HG02884 (cell line): ENCODE measurements around the gene RSPO4.
A peak's percentile ranks its signal among the peaks of the same experiment; 100 is the strongest.
"Not testable (repeated sequence)": the region's sequence is repeated elsewhere in the genome, so short reads cannot be mapped to it uniquely, and the experiment has no call there.

ENCODE experiments used
- ATAC-seq: cut with Tn5 transposase; IDR thresholded peaks from one replicate; pipeline ENCODE4 v1.9.1; 2021; ENCODE audit warnings: mild to moderate bottlenecking, moderate library complexity; ENCODE audit not compliant: unreplicated experiment

RSPO4 gene

DNA sequence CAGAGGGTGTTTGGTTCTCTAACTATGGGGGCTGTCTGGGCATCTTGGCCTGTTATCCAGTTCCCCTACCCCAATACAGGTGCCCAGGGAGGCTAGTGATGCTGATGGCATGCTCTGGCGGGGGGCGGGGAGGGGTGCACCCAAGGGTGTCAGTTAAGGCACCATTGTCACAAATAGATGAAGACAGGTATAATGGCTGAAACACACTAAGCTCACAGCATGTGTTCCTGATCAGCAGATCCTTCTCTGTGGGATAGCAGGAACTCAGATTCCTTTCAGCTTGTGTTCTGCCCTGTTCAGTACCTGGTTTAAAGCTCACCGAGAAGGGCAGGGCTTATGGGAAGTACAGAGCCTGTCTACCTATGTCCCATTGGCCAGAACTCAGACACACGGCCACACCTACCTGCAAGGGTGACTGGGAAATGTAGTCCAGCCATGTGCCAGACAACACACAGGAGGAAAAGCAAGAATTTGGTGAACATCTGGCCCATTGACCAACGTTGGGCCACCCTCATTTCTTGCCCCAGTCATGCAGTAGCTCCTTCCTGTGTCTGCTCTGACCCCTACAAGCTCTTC is 3.4 kb upstream of the RSPO4 start:
- peak; percentile 62 for ATAC-seq

DNA sequence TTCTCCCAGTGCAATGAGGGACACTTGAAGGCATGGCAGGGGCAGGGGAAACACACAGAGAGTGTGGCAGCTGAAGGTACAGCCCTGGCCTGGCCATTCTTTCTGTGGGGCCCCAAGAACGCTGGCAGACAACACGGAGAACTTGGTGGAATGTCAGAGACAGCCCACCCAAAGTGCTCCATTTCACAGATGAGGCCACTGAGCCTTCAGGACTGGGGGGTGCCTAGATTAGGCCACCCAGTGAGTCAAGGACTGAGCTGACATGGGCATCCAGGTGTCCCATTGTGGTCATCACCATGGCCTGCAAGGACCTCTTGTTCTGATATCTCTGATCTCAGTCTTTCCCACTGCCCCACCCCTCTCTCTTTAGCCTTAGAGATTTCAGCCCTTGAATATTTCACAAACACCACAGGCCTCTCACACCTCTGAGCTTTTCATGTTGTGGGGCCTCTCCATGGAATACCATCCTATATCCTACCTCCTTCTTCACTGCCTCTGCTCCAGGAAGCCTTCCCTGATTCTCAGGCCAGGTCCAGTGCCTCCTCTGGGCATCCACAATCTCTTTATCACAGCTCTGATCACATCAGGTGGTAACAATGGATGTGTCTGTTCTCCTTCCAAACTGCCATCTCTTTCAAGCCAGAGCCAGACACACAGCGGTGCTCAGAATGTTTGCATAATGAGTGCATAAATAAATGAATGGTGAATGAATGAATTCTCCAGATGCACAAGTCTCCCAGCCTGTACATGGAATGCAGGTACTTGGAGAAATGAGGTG is 2.0 kb upstream of the RSPO4 start:
- no peak for ATAC-seq

DNA sequence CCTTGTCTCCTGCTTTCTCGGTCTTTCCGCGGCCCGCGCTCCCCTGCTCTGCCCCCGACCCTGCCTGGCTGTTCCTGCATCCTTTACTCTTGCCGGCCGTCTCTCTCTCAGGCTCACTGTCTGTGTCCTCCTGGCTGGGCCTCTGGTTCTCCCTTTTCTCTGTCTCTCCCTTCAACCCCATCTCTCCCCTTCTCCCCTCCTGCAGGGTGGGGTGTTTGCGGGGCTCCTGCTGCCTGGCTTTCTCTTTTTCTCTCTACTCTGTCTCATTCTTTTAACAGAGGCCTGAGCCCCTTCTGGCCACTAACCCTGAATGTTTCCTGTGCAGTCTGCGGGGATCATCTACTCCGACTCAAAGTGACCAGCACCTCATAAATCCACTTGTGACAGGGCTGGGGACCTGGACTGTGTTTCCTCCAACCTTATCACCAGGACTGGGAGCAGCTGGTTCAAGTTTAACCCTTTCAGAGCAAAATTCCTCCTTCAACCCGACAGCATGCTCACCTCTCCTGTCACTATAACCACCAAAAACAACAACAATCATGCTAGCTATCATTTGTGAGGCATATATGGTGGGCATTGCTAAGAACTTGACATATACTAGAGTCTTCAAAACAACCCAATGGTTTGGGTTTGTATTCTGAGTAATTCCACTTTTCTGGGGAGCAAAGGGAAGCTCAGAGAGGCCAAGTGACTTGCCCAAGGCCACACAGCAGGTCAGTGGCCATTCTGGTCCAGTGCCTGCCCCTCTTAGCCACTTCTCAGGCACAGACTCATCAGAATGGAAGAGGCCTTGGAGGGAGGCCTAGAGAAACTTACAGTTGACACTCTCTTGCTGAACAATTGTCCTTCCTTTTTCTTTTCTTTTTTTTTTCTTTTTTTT is 811 bp upstream of the RSPO4 start:
- no peak for ATAC-seq

DNA sequence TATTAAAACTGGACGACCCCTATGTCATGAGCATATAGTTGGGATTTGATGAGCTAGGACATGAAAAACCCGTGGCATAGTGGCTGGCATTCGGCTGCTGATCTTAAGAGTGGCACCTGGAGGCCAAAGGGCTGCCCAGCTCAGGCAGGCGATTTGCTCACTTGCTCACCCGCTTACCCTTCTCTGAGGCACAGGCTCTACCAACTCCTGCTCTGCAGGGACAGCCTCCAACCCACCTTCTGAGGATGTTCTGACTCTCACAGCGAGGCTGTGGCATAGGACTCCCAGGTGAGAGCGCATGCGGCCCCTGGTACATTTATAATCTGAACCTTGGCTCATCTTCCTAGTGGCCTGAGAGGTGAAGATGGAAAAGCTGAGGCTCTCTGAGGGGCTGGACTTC is 995 bp downstream of the RSPO4 start:
- ATAC-seq, result no peak

DNA sequence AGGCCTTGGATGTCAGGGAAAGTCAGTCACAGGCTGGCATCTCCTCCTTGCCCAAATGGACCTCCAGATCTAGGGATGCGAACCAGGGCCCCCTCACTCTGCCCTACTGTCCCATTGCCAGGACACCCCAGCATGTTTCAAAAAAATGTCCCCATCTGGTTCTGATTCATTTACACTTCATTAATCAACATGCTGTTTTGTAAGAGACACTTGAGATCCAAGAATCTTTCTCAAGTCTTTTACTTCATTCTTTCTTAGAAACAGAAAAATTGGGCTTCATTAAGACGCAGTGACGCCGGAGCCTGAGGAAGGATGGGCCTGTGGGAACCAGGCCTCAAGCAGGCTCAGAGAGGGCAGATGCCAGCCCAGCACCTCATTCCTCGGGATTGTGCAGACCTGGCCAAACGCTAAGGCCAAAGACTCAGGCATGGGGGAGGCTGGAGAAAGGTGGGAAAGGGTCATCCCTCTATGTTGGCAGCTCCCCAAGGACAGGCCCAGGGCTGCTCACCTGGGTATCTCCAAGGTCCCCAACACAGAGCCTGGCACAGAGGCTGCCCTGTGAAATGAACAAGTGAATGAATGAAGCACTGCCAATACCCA is 3.8 kb downstream of the RSPO4 start:
- ATAC-seq, result no peak

DNA sequence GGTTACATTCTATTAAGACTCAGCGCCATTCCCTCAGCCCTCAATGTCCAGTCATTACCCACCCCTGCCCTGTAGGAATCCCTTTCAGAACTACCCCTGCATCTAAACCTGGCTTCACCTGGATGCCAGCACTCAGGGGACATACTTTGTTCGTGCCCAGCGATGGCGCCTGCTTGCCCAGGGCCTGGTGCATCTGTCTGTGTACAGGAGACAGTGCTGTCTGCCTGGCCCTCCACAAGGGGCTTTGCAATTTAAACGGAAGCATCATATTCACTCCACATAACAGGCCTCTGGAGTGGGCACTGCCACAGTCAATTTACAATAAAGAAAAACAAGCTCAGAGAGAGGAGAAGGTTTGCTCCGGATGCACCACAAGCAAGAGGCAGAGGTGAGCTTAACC is 4.6 kb downstream of the RSPO4 start:
- no peak for ATAC-seq

DNA sequence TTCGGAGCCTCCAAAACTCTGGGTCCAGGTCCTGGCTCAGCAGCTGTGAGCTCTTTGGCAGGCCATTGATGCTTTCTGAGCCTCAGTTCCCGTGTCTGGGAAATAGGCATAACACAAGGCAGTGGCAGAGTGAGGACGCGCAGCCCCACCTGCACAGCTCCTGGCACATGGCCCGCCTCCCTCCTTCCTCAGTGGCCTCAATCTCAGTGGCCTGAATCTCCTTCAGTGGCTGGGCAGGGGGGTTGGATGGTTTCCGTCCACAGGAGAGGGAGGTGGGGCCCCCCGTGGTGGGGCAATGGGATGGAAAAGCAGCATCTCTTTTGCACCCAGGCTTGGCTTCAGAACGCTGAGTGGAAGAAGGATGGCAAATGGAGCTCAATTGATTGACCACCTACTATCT is 5.1 kb downstream of the RSPO4 start:
- ATAC-seq, result no peak

DNA sequence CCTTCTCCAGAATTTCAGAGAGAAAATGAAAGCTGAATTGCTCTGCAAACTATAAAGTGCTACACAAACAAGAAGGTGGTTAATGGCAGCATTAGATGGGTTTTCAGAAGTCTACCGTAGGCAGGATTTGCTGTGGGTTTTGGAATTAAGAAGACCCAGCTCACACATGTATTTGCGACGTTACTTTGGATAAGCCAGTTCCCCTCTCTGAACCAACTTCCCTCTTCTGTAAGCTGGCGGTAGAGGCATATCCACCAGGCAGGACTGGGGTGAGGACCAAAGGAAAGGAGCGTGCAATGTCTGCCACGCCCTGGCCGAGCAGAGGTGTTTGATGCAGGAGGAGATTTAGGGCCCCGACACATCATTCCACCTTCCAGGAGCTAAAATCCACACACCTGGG is 6.9 kb downstream of the RSPO4 start:
- ATAC-seq, result no peak

DNA sequence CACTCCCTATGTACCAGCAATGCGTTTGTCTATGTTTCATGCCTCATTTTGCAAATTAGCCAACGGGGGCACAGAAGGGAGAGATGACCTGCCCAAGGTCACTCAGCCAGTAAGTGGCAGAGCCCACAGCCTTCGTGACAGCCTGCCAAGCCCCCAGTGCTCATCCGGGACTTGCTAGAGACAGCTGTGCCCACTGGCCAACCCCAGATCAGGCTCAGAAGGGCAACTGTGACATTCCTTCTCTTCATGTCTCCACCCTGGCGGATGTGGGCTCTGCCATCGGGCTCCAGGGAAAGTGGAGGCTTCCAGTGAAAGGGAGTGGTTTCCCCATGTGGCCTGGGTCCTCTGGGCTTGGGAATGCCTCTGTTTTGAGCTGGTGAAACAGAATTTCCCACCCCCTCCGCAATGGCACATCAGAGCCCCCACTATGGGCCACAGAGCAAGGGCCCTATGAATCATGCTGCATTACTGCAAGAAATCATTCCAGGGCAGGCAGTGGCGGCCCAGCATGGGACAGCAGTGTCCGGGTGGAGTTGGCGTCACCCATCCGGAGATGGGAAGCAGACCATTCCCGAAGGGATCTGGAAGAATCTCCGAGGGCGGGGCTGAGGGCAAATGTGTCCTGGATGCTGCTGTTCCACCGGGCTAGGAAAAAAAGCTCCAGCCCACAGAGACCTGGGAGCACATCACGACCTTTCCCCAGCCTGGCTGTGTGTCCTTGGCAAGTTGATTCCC is 9.1 kb downstream of the RSPO4 start:
- no peak for ATAC-seq

DNA sequence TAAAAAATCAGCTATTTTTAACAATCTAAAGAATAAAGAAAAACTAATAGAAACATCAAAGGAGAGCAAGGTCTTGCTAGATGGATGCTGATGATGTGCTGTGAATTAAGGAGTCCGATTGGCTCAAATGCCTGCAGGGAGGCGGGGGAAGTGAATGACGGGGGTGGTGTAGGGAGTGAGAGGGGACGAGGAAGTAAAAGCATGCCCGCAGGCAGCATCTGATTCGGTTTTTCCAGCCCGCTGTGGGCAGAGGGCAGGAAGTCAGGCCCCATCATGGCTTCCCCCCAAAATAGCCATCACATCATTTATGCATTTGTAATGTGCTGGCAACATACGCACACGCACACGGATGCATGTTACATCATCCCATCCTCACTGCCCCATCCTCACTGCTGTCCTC is 10.3 kb downstream of the RSPO4 start:
- no peak for ATAC-seq

DNA sequence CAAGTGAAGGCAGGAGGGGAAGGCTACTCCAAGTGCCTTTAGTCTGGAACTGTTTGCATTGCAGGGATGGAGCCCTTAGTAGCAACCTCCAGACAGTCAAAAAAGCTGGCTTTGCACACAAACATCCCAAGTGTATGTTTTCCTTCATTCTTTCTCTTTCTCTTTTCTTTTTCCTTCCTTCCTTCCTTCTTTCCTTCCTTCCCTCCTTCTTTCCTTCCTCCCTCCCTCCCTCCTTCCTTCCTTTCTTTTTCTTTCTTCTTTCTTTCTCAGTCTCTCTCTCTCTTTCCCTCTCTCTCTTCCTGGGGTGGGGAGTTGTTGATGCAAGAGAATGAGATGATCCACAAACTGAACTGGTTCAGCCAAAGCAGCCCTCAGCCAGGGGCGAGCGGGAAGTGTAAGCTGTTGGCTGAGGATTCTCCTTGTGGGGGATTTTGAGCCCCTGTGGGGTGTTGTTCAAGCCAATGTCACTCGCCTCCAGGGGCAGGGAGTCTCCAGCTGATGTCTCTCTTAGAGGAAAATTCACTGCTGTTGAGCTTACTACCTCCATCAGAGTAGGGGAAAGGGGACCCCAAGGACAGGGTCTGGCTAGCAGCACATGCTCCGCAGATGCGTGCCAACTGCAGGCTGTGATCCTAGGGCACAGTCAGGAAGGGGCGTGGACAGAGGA is 11.7 kb downstream of the RSPO4 start:
- ATAC-seq, result no peak

DNA sequence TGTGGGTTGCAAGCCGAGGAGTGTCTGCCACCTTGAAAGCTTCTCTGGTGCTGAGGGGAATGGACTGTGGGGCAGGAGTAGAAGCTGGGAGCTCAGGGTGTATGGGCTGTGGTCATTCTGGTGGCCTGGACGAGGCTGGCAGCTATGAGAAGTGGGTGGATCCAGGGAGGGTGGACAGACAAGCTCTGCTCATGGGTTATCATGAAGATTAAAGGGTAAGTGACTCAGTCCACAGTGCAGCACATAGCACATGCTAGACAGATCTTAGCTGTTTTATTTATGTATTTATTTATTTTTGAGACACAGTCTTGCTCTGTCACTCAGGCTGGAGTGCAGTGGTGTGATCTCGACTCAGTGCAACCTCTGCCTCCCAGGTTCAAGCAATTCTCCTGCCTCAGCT is 13.8 kb downstream of the RSPO4 start:
- no peak for ATAC-seq

DNA sequence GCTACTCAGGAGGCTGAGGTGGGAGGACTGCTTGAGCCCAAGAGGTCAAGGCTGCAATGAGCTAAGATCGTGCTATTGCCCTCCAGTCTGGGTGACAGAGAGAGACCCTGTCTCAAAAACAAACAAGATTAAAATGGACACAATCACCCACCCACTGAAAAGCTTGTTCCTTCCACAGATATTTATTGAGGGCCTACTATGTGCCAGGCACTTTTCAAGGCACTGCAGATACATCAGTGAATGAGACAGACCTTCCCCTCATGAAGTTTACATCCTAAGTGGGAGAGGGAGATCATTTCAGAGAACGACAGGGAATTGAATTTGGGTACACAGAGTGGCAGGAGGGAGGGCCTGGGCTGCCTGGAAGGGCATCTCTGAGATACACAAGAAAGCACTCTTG is 14.4 kb downstream of the RSPO4 start:
- ATAC-seq, result no peak

DNA sequence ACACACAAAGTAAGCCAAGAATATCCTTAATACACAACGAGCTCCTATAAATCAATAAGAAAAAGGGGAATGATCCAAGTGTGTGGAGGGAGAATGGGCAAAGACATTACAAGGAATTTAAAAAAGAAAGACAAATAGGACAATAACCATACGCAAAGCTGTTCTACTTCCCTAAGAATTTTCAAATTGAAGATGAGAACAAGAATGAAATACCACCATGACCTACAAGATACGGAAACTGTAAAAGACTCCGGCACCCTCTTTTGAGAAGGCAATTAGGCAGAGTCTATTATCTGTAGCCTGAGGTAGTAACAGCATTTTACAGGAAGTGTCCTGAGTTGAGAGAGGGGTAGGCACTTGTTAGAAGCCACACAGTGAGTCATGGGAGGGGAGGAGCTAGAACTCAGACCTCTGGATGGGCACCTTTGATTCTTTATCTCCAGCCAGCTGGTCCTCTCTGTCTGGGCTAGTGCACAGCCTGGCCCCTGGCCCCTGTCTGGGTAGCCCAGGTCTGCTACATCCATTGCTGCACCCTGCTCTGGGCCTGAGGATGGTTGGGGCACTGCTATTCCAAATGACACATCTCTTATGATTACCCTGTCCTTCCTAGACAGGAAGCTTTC is 15.3 kb downstream of the RSPO4 start:
- no peak for ATAC-seq

DNA sequence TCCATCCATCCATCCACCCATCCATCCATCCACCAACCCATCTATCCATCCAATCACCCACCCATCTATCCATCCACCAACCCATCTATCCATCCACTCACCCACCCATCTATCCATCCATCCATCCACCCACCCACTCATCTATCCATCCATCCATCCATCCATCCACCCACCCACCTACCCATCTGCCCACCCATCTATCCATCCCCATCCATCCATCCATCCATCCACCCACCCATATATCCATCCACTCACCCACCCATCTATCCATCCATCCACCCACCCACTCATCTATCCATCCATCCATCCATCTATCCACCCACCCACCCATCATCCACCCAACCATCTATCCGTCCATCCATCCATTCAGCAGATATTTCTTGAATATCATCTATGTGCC is 17.1 kb downstream of the RSPO4 start:
- not testable (repeated sequence) for ATAC-seq

DNA sequence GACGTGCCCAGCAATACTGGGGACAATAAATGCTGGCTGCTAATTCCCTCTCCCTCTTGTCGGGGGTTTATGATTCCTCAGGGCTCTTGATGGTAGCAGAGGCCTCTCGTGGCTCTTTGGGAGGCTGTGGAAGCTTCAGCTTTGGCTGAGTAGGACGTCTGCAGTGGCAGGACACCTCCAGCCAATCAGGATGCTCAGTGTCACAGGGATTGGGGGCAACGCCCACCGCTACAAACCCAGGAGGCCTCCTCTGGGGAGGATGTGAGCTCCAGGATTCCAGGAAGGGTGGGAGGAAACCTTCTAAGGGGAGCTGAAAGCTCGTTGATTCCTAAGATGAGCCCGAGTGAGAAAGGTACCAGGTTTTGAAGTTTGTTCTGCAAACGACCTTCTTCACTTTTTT is 19.4 kb downstream of the RSPO4 start:
- no peak for ATAC-seq

DNA sequence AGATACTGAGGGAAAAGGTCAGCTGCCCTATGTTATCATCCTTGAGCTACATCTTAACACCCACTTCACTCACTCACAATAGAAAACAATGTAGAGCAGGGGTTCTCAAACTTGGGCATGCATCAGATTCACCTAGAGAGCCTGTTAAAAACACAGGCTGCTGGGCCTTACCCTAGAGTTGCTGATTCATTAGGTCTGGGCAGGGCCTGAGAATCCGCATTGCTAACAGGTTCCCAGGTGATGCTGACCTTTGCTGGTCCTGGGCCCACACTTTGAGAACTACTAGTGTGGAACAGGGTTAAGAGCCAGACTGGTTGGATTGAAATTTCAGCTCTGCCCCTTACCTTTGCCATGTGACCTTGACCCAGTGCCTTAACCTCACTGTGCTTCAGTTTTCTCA is 25.1 kb downstream of the RSPO4 start:
- no peak for ATAC-seq

DNA sequence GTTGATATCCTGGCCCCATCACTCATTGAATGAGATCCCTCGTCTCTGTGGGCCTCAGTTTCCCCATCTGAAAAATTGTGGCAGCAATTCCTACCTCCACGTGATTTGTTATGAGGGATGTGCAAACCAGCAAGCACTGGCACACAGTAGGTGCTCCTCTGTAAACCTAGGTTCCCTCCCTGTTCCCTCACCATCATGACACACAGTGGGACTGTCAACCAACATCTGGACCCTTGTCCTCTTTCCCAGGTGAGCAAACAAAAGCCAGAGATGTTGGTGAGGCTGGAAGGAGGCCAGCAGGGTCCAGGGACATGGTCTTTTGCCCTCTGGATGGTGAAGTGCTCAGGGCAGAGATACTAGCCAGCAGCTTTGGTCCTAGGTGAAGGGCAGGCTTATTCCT is 26.1 kb downstream of the RSPO4 start:
- ATAC-seq, result no peak

DNA sequence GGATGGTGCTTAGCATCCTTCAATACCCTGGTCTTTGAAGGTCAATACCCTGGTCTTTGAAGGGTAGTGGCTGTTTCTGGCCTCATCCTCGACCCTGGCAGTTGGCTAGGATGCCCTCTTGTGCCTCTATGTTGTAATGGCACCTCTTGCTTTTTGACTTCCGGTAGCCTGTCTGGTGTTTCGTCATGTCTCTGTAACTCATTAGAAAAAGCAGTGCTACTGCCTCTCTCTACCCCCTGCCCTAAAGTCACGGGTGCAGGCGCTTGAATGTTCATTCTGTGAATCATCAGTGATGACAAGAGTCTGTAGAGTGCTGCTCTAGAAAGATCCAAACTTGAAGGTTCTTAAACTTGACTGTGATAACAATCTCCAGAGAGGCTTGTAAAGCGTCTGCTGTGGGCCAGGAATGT is 28.3 kb downstream of the RSPO4 start:
- ATAC-seq, result no peak

DNA sequence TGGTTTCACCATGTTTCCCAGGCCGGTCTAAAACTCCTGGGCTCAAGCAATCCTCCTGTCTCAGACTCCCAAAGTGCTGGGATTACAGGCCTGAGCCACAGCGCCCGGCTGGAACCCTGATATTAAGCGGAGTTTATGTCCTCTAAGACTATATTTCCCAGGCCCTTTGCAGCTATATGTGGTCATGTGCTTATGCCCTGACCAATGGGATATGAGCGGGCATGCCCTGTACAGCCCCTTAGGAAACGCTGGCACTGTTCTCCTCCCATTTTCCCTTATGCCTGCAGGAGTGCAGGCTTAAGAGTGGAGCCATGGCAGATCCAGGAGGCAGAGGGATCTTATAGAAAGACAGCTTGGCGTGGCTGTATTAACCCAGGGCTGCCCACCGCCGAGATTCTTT is 29.9 kb downstream of the RSPO4 start:
- no peak for ATAC-seq
